Colon (tissue), 2 donors: ENCODE data around the gene ANKS1B.
A peak's percentile ranks its signal among the peaks of the same experiment; 100 is the strongest.
"Not testable (repeated sequence)": the region's sequence is repeated elsewhere in the genome, so short reads cannot be mapped to it uniquely, and the experiment has no call there.

Source experiments
- FAIRE-seq: peaks from 2 replicates; lab custom pipeline; 2012; peaks lifted over from hg19 to GRCh38; lab: Jason Lieb, UNC
- donor health status: control.
- donor health status: control.

The ANKS1B gene

GRCh38 chr12:99759444-99759843 lies 225.3 kb downstream of the ANKS1B start:
- no peak for FAIRE-seq

- FAIRE-seq: no peak
These were observed 225.7 kb downstream of the ANKS1B start for GRCh38 chr12:99758997-99759396.

DNA sequence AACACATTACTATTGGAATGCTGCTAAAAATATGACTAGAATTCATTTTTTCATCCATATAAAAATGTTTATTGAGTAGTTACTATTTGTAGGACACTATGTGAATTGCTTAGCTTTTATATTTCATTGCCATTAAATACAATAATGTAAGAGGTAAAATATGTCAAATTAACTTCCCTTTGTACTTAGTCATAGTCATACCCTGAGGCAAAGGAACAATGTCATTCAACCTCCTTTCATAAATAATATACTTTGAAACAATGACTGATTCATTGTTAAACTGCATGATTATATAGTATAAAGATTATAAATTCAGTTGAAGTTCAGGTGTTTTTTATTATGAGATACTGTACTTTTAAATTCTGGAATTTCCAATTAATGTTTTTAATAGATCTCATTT lies 232.0 kb downstream of the ANKS1B start:
- FAIRE-seq: peak; percentile 33

GRCh38 chr12:99746538-99746937 lies 238.2 kb downstream of the ANKS1B start:
- no peak for FAIRE-seq

GRCh38 chr12:99745895-99746294 lies 238.8 kb downstream of the ANKS1B start:
- no peak for FAIRE-seq

DNA sequence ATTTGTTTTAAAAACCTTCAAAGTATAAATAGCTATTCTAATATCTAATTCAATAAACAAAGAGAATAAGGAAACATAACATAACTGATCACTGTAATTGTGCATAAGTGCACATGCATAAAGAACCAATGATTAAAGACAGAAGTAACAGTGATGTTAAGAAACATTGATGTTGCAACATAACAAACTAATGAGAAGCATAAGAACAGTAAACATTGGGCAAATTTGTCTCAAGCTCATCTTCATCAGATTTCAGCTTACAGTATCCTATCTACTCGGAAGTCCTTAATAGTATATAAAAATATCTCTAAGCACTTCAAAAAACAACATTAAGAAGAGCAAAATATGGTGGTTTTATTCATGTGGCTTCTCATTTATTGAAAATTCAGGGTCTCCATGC lies 239.6 kb downstream of the ANKS1B start:
- FAIRE-seq: no peak

DNA sequence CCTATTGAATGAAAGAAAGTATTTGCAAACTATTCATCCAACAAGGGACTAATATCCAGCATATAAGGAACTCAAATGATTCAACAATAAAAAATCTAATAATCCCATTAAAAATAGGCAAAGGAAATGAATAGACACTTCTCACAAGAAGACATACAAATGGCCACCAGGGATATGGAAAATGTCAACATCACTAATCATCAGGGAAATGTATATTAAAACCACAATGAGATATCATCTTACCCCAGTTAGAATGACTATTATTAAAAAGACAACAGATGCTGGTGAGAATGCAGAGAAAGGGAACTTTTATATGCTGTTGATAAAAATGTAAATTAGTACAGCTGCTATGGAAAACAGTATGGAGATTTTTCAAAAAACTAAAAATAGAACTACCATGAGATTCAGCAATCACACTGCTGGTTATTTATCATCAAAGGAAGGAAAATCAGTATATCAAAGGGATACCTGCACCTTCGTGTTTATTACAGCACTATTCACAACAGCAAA lies 247.9 kb downstream of the ANKS1B start:
- FAIRE-seq: no peak

DNA sequence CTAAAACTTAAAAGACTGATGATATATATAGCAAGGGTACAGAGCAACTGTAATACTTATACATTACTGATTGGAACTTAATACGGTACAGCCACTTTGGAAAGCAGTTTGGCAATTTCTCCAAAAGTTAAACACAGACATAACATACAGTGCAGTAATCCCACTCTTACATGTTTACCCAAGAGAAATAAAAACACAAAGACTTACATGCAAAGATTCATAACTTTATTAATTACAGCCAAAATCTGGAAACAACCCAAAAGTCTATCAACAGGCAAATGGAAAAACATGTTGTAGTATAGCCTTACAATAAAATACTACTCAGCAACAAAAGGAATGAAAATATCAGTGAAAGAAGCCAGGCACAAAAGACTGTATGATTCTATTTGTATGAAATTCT lies 252.6 kb downstream of the ANKS1B start:
- FAIRE-seq: no peak

GRCh38 chr12:99722690-99723486 lies 261.8 kb downstream of the ANKS1B start:
- FAIRE-seq: no peak

DNA sequence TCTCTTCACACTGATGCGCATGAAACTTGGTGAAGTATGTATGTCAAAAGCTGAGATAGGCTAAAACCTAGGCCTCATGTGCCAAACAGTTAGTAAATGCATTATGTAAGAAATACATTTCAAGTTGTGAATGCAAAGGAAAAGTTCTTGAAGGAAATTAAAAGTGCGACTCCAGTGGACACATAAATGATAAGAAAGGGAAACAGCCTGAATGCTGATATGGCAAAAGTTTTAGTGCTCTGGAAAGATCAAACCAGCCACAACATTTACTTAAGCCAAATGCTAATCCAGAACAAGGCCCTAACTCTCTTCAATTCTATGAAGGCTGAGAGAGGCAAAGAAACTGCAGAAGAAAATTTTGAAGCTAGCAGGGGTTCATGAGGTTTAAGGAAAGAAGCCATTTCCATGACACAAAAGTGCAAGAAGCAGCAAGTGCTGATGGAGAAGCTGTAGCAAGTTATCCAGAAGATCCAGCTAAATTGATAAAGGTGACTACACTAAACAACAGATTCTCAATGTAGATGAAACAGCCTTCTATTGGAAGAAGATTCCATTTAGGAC lies 262.9 kb downstream of the ANKS1B start:
- no peak for FAIRE-seq

GRCh38 chr12:99720083-99720465 lies 264.7 kb downstream of the ANKS1B start:
- FAIRE-seq: not testable (repeated sequence)

DNA sequence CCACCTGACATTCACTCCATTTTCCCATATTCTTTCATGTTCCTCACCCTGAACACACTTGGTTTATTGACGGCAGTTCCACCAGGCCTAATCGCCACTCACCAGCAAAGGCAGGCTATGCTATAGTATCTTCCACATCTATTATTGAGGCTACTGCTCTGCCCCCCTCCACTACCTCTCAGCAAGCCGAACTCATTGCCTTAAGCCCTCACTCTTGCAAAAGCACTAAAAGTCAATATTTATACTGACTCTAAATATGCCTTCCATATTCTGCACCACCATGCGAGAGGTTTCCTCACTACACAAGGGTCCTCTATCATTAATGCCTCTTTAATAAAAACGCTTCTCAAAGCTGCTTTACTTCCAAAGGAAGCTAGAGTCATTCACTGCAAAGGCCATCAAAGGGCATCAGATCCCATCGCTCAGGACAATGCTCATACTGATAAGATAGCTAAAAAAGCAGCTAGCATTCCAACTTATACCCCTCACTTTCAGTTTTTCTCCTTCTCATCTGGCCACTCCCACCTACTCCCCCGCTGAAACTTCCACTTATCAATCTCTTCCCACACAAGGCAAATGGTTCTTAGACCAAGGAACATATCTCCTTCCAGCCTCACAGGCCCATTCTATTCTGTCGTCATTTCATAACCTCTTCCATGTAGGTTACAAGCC lies 265.2 kb downstream of the ANKS1B start:
- FAIRE-seq: not testable (repeated sequence)

DNA sequence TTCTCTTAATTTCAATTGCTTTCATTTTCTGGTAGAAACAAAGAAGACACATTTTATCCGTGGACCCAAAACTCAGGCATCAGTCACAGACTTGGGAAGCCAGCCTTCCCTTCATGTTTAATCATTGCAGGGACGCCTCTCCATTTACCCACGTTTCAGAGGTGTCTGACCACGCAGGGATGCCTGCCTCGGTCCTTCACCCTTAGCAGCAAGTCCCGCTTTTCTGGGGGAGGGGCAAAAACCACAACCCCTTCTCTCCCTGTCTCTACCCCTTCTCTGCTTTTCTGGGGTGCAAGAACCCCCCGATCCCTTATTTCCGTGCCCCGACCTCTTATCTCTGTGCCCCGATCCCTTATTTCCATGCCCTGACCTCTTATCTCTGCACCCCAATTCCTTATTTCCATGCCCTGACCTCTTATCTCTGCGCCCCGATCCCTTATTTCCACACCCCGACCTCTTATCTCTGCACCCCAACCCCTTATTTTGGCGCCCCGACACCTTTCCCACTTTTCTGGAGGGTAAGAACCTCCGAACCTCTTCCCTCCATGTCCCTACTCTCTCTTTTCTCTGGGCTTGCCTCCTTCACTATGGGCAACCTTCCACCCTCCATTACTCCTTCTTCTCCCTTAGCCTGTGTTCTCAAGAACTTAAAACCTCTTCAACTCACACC lies 268.8 kb downstream of the ANKS1B start:
- not testable (repeated sequence) for FAIRE-seq

- not testable (repeated sequence) for FAIRE-seq
These were observed 269.8 kb downstream of the ANKS1B start for GRCh38 chr12:99714921-99715320.

- FAIRE-seq: no peak
These were observed 270.7 kb downstream of the ANKS1B start for GRCh38 chr12:99713946-99714520.

DNA sequence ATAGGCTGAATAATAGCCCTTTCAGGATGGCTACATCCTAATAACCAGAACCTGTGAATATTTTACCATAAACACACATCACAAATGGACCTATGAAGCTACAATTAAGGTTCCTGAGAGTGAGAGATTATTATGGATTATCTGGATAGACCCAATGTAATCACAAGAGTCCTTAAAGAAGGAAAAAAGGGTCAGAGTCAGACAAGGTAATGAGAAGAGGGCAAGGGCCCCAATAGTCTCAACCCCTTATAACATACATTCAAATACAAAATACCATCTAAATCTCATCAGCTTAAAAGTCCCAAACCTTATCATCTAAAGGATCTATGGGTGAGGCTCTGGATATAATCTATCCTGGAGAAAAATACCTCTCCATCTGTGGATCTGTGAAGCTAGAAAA lies 272.5 kb downstream of the ANKS1B start:
- no peak for FAIRE-seq

DNA sequence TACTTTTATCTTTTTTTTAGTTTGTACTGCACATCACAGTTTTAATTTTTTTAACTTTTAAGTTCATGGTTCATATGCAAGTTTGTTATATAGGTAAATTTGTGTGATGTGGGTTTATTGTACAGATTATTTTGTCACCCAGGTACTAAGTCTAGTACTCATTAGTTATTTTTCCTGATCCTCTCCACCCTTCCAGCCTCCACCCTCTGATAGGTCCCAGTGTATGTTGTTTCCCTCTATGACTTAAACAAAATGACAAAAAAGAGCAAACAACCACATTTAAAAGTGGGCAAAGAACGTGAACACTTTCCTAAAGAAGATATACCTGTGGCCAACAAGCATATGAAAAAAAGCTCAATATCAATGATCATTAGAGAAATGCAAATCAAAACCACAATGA lies 273.5 kb downstream of the ANKS1B start:
- no peak for FAIRE-seq

DNA sequence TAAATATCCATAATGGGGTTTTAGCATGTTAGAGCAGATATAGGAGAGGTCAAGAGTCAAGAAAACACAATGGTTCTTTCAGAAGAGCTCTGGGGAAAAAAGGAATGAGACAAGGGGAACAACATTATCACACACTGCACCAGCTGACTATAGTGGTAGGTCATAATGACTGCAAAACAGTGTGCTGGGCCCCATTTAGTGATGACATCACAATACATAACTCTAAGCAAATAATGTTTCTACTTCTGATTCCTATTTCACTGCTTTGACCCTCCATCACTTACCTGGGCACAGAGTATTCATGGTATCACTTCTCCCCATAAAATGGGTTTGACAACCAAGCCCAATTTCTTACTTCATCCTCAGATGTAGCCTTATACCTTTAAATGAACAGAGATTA lies 275.1 kb downstream of the ANKS1B start:
- no peak for FAIRE-seq

DNA sequence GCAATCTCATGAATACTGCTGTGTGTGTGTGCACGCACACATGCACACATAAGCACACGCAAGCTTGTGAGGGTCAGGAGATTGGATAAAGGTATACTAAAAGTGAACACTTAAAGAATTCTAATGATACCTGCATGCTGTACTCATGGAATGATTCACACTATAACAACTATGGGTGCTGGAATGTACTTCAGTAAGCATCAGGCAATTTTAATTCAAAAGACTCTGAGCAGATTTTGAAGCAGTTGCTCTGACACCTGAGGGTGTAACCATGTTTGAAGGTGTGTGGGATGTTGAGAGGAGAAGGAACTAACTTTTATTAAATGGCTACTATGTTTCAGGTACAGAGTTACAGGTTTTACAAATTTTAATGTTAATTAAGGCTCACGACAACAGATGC lies 275.6 kb downstream of the ANKS1B start:
- FAIRE-seq: no peak

GRCh38 chr12:99707883-99708282 lies 276.9 kb downstream of the ANKS1B start:
- no peak for FAIRE-seq

DNA sequence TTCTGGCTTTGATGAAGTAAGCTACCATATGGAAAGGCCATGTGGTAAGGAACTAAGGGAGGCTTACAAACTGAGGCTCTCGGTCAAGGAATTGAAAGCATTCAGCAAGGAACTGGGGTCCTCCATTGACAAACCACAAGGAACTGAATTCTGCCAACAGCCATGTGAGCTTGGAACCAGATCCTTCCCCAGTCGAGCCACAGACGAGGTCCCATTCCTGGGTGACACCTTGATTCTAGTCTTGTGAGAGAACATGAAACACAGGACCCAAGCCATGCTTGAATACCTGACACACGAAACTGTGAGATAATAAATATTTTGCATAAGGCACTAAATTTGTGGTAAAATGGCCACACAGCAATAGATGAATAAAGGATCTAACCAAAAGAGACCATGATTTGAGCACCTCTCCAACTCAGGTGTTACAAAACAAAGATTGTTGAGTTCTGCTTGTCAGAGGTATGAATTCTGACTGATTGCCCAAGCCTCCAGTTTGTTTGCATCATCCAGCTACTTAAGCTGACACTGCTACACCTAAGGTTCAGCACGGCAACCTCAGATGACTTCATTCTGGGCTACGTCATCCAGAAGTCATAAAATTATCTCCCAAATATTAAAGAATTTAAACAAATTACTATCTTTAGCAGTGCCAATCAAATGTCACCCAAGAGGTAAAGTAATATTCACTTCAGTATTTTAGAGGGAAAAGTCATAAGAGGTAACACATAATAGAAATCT lies 277.8 kb downstream of the ANKS1B start:
- FAIRE-seq: no peak

DNA sequence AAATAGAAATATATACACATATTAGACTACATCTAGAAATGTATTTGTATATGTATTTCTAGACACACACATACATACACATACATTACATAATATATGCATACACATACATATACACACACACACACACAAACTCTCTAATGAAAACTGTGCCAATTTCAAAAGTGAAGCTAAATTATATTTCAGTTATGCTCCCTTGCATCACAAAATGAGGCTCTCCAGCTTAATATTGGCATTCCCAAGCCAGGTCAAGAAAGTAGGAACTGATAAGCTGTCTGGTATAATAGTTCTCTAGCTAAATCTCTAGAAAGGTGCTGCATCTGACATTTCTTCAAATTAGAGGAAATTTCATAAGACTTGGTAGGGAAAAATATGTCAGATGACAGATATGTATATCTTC lies 280.3 kb downstream of the ANKS1B start:
- no peak for FAIRE-seq
